SK-N-MC (cell line): ENCODE data around the gene KCNJ5.

Experiments
- EZH2 ChIP-seq: fragments of 200-600 bp; sonication (generic); IDR thresholded peaks from one replicate; pipeline ENCODE4 v1.6.1; 2017; ENCODE audit warnings: antibody characterized with exemption
- POLR2AphosphoS5 ChIP-seq: IDR thresholded peaks from 2 replicates; pipeline ENCODE4 v1.6.1; 2012; ENCODE audit warnings: mild to moderate bottlenecking, low read depth, low read length, borderline replicate concordance

DNA sequence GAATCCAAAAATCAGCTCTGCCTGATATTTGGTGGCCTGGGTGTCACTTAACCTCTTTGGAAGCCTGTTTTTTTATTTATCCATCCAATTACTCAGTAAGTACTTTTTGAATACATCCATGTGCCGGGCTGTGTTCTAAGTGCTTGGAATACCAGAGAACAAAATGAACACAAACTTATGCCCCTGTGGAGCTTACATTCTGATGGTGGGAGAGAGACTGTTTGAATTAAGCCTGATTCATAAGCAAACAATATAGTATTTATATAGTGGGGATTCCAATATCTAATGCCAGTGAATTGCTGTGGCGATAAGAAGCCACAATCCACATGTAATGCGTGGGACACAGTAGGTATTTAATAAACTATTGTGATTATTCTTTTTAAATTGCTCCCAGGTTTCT lies 19.4 kb downstream of the KCNJ5 start:
- no peak for TF ChIP-seq POLR2AphosphoS5
- no peak for TF ChIP-seq EZH2
